Thyroid gland (tissue), 4 donors: ENCODE data around the gene CRISPLD2. TPM values are rescaled to one million over a fixed set of nuclear protein-coding genes. Genes with fewer than 3 reads are reported as not detected.

ENCODE experiments used
- DNase-seq, 2 donors: peaks; one replicate each; pipeline ENCODE4 v3.0.0-alpha.2; 2019
- H3K27ac ChIP-seq, 3 donors: fragments of 200-600 bp; sonication (generic); 1 replicate in 2 of 3; 2 replicates in 1 of 3; pipeline ENCODE4 v1.5.1; 2016 to 2019; ENCODE audit warnings: mild to moderate bottlenecking in 1 of 3, moderate library complexity in 1 of 3
- H3K27me3 ChIP-seq: fragments of 200-600 bp; sonication (generic); one replicate; pipeline ENCODE4 v1.5.1; 2019
- H3K36me3 ChIP-seq, 2 donors: fragments of 200-600 bp; sonication (generic); one replicate each; pipeline ENCODE4 v1.5.1; 2016 to 2019
- H3K4me1 ChIP-seq, 2 donors: fragments of 200-600 bp; sonication (generic); one replicate each; pipeline ENCODE4 v1.5.1; 2017 to 2019
- H3K4me3 ChIP-seq, 3 donors: fragments of 200-600 bp; sonication (generic); replicated peaks in 1 of 3; 1 replicate in 2 of 3; 2 replicates in 1 of 3; pipeline ENCODE4 v1.5.1; 2016; ENCODE audit warnings: mild to moderate bottlenecking in 1 of 3
- H3K9me3 ChIP-seq: fragments of 200-600 bp; sonication (generic); one replicate; pipeline ENCODE4 v1.5.1; 2017
- POLR2A ChIP-seq, 2 donors: fragments of 450-650 bp; IDR thresholded peaks; one replicate each; pipeline ENCODE4 v1.6.1; 2017; ENCODE audit warnings: antibody characterized with exemption in 2 of 2, mild to moderate bottlenecking in 2 of 2, moderate library complexity in 1 of 2
- WGBS, 2 donors: methylation state at CpG; one replicate each; pipeline ENCODE4 v1.1.5; 2017; 5-methylcytosine and 5-hydroxymethylcytosine counted together
- intact Hi-C: fragments of 100-400 bp; cut with DNase I; formaldehyde crosslinking; loops from one replicate; pipeline ENCODE4 v1.15.1; 2023
- total RNA-seq, 4 donors: library from RNA; depleted of rRNA; stranded (reverse); fragments of >200 nt; gene quantifications; one replicate each; pipeline ENCODE4 v1.2.3, GENCODE V29; 2016
- TF ChIP-seq, protein P1 (sequence below), 6 experiments: fragments of 200-600 bp in 3 of 6; fragments of 450-650 bp in 3 of 6; sonication (generic) in 3 of 6; IDR thresholded peaks; one replicate each; pipeline ENCODE4 v1.5.1; 2016 to 2019; ENCODE audit warnings: antibody characterized with exemption in 6 of 6, mild to moderate bottlenecking in 2 of 6, inconsistent platforms in 1 of 6, moderate library complexity in 1 of 6

Gene CRISPLD2
- total RNA-seq, 4 donors from 2014 or later, result 48.0 to 261 (median 108) TPM

DNA sequence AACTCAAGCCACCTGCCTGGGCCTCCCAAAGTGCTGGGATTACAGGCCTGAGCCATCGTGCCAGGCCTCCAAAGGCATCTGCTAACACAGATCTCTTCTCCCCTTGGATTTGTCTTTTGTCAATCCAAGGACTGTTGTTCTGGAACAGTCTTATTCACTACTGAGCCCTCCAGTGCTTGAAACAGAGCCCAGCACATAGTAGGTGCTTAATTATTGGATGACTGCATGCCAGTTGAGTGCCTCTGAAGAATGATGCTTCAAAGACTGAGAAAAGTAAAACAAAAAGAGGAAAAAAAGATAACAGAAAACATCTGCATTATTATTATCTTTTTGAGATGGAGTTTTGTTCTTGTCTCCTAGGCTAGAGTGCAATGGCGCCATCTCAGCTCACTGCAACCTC, 1.7 kb upstream of the CRISPLD2 start:
- H3K27ac ChIP-seq, result no peak overlapping the region
- no peak for TF ChIP-seq POLR2A (IDR thresholded peaks at IDR 0.05)
- TF ChIP-seq, protein P1, sequence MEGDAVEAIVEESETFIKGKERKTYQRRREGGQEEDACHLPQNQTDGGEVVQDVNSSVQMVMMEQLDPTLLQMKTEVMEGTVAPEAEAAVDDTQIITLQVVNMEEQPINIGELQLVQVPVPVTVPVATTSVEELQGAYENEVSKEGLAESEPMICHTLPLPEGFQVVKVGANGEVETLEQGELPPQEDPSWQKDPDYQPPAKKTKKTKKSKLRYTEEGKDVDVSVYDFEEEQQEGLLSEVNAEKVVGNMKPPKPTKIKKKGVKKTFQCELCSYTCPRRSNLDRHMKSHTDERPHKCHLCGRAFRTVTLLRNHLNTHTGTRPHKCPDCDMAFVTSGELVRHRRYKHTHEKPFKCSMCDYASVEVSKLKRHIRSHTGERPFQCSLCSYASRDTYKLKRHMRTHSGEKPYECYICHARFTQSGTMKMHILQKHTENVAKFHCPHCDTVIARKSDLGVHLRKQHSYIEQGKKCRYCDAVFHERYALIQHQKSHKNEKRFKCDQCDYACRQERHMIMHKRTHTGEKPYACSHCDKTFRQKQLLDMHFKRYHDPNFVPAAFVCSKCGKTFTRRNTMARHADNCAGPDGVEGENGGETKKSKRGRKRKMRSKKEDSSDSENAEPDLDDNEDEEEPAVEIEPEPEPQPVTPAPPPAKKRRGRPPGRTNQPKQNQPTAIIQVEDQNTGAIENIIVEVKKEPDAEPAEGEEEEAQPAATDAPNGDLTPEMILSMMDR (IDR thresholded peaks at IDR 0.05), result no peak

GRCh38 chr16:84818989-84819643, 669 bp upstream of the CRISPLD2 start:
- TF ChIP-seq, protein P1 (IDR thresholded peaks at IDR 0.05), result no peak
- TF ChIP-seq POLR2A (IDR thresholded peaks at IDR 0.05), result no peak
- Histone ChIP-seq H3K36me3 (no peaks in the 10 kb centered on the region), H3K27ac (peak overlapping the region in 1 of 3 donors; percentile 35), H3K27me3 (no peaks in the 10 kb centered on the region), H3K4me3 (no peak overlapping the region), H3K9me3 (no peaks in the 10 kb centered on the region), H3K4me1 (peaks cover 6 to 12% of the 10 kb centered on the region in 2 donors)
- whole genome bisulfite sequencing, 2 donors, result 59 to 75% methylated on average over 24 to 29 of the region's 29 CpGs
- intact Hi-C loops, result no loop called here
- no peak for DNase-seq

More for the DNA sequence above, 1.7 kb upstream of the CRISPLD2 start:
- no peak for DNase-seq
- H3K4me1 ChIP-seq, result peaks cover 6 to 12% of the 10 kb centered on the region in 2 donors
- H3K4me3 ChIP-seq, result no peak overlapping the region
- H3K9me3 ChIP-seq, result no peaks in the 10 kb centered on the region
- 87 to 90% methylated on average over 2 of the region's 2 CpGs for WGBS, 2 donors
- no peaks in the 10 kb centered on the region for H3K27me3 ChIP-seq
- intact Hi-C loops, result no loop called here
- H3K36me3 ChIP-seq, result no peaks in the 10 kb centered on the region

DNA sequence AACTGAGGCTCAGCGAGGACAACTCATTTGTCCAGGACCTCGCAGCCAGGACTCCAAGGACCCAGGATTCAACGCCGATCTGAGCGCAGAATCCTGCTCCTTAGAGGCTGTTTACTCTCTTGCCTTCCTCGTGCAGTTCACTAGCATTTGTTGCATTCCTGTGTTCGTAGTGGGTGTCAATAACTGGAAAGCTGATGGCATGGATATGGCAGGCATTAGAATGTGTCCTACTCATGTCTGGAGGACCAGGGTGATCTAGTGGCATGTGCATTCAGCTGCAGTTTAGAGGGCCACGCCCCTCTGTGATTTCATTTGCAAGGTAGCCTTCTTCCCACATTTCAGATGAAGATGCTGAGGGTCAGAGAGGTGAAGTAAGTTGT, 510 bp downstream of the CRISPLD2 start:
- no peak for TF ChIP-seq POLR2A (IDR thresholded peaks at IDR 0.05)
- TF ChIP-seq, protein P1 (IDR thresholded peaks at IDR 0.05), result no peak
- DNase-seq, result no peak
- no peaks in the 10 kb centered on the region for H3K9me3 ChIP-seq
- H3K4me3 ChIP-seq, result peak overlapping the region; percentile 3 to 25 (median 11)
- no peaks in the 10 kb centered on the region for H3K36me3 ChIP-seq
- intact Hi-C loops, result no loop called here
- H3K27ac ChIP-seq, result peak overlapping the region; percentile 8 to 70 (median 68)
- H3K27me3 ChIP-seq, result no peaks in the 10 kb centered on the region
- 38 to 53% methylated on average over 6 to 8 of the region's 8 CpGs for WGBS, 2 donors
- H3K4me1 ChIP-seq, result peaks cover 6 to 12% of the 10 kb centered on the region in 2 donors

DNA sequence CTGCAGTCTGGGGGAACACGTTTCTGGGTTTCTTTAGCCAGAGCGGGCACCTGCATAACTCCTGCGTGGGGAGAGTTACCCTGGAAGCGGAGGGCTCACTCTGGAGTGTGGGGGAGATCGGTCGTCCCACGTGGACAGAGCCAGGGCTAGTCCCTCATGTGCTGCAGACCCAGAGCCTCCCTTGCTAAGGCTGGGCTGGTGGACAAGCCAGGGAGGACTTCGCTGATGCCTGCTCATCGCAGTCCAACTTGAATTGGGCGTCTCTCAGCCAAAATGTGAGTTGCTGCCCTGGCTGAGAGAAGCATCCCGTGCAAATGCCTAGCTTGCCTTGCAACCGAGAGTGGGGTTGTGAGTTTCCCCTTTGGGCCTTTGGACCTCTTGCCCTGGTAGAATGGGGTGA, 986 bp downstream of the CRISPLD2 start:
- no peak for DNase-seq
- no peaks in the 10 kb centered on the region for H3K9me3 ChIP-seq
- TF ChIP-seq, protein P1 (IDR thresholded peaks at IDR 0.05), result no peak
- TF ChIP-seq POLR2A (IDR thresholded peaks at IDR 0.05), result no peak
- H3K27ac ChIP-seq, result peak overlapping the region; percentile 8 to 70 (median 68)
- peak overlapping the region in 1 of 3 donors; percentile 25 for H3K4me3 ChIP-seq
- 72% methylated on average over 9 of the region's 12 CpGs; no CpG with 5 or more reads in 1 of the 2 donors for WGBS, 2 donors
- H3K27me3 ChIP-seq, result no peaks in the 10 kb centered on the region
- intact Hi-C loops, result no loop called here
- no peaks in the 10 kb centered on the region for H3K36me3 ChIP-seq
- H3K4me1 ChIP-seq, result peaks cover 6 to 12% of the 10 kb centered on the region in 2 donors

- H3K4me1 ChIP-seq, result peaks cover 6 to 12% of the 10 kb centered on the region in 2 donors
- TF ChIP-seq, protein P1 (IDR thresholded peaks at IDR 0.05), result no peak
- no peak for TF ChIP-seq POLR2A (IDR thresholded peaks at IDR 0.05)
- H3K27me3 ChIP-seq, result no peaks in the 10 kb centered on the region
- 80 to 100% methylated on average over 3 to 9 of the region's 9 CpGs for WGBS, 2 donors
- H3K9me3 ChIP-seq, result no peaks in the 10 kb centered on the region
- H3K36me3 ChIP-seq, result no peaks in the 10 kb centered on the region
- peak overlapping the region in 2 of 3 donors; percentile 68 to 70 for H3K27ac ChIP-seq
- H3K4me3 ChIP-seq, result peak overlapping the region in 1 of 3 donors; percentile 25
- intact Hi-C loops, result no loop called here
- DNase-seq, result no peak
Observed at GRCh38 chr16:84821179-84821578, 1.4 kb downstream of the CRISPLD2 start.
